ENCODE results near the gene GAL3ST2.

- TF ChIP-seq, protein P1, sequence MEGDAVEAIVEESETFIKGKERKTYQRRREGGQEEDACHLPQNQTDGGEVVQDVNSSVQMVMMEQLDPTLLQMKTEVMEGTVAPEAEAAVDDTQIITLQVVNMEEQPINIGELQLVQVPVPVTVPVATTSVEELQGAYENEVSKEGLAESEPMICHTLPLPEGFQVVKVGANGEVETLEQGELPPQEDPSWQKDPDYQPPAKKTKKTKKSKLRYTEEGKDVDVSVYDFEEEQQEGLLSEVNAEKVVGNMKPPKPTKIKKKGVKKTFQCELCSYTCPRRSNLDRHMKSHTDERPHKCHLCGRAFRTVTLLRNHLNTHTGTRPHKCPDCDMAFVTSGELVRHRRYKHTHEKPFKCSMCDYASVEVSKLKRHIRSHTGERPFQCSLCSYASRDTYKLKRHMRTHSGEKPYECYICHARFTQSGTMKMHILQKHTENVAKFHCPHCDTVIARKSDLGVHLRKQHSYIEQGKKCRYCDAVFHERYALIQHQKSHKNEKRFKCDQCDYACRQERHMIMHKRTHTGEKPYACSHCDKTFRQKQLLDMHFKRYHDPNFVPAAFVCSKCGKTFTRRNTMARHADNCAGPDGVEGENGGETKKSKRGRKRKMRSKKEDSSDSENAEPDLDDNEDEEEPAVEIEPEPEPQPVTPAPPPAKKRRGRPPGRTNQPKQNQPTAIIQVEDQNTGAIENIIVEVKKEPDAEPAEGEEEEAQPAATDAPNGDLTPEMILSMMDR (IDR thresholded peaks at IDR 0.05; ENCODE audit: borderline replicate concordance, extremely low read depth, low read length, poor library complexity, severe bottlenecking): no peak
- TF ChIP-seq EZH2 (IDR thresholded peaks at IDR 0.05; ENCODE audit: borderline replicate concordance, low read depth, low read length, severe bottlenecking): no peak
These were observed 23.1 kb upstream of the GAL3ST2 start for GRCh38 chr2:241753493-241753892.
